ACC112 (cell line): ENCODE data around the gene GALNT7.

ENCODE experiments used
- H2AFZ ChIP-seq: fragments of 200-600 bp; sonication (generic); one replicate; pipeline ENCODE4 v1.6.0; 2017; ENCODE audit warnings: antibody characterized with exemption, low read length; ENCODE audit not compliant: unreplicated experiment
- H3K27ac ChIP-seq: fragments of 200-600 bp; sonication (generic); 2 replicates; pipeline ENCODE4 v1.5.1; 2014; ENCODE audit warnings: low read depth, mild to moderate bottlenecking, antibody characterized with exemption, low read length, moderate library complexity
- H3K27me3 ChIP-seq: fragments of 200-600 bp; sonication (generic); 2 replicates; pipeline ENCODE4 v1.6.1; 2014; ENCODE audit warnings: mild to moderate bottlenecking, antibody characterized with exemption, low read length, moderate library complexity, mixed read lengths; ENCODE audit not compliant: insufficient read depth
- H3K36me3 ChIP-seq: fragments of 200-600 bp; sonication (generic); 2 replicates; pipeline ENCODE4 v1.6.1; 2016; ENCODE audit warnings: mild to moderate bottlenecking, antibody characterized with exemption, low read length, moderate library complexity, mixed read lengths; ENCODE audit not compliant: insufficient read depth
- H3K4me1 ChIP-seq: fragments of 200-600 bp; sonication (generic); one replicate; pipeline ENCODE4 v1.6.1; 2016; ENCODE audit warnings: low read length, mixed read lengths; ENCODE audit not compliant: insufficient read depth, unreplicated experiment, control insufficient read depth
- H3K4me3 ChIP-seq: fragments of 200-600 bp; sonication (generic); 2 replicates; pipeline ENCODE4 v1.5.1; 2014; ENCODE audit warnings: mild to moderate bottlenecking, low read depth, low read length
- H3K79me2 ChIP-seq: fragments of 200-600 bp; sonication (generic); one replicate; pipeline ENCODE4 v1.6.0; 2016; ENCODE audit warnings: low read length; ENCODE audit not compliant: control insufficient read depth, unreplicated experiment, insufficient read depth

The GALNT7 gene

DNA sequence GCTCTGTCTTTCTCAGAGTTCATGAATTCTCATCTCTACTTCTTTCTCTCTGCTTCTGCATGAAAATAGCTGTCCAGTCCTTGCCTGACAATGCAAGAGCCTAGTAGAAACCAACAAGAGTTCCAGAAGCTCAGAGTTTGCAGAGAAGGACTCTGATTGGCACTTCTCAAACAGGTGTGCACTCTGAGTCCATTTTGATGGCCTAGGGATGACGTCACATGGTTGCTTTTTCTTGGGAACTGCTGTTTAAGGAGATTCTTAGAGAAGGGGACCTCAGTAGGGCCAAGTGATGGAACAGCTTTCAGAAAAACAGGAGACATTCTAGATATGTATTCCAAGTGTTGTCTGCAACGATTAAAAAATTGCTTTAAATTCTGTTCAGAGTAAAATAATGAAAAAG lies 108.7 kb downstream of the GALNT7 start:
- Histone ChIP-seq H3K36me3 (no peaks in the 10 kb centered on the region), H3K79me2 (no peaks in the 10 kb centered on the region), H3K4me3 (no peak overlapping the region), H3K27ac (no peak overlapping the region), H2AFZ (no peak overlapping the region), H3K27me3 (no peaks in the 10 kb centered on the region), H3K4me1 (peaks cover 6% of the 10 kb centered on the region)

DNA sequence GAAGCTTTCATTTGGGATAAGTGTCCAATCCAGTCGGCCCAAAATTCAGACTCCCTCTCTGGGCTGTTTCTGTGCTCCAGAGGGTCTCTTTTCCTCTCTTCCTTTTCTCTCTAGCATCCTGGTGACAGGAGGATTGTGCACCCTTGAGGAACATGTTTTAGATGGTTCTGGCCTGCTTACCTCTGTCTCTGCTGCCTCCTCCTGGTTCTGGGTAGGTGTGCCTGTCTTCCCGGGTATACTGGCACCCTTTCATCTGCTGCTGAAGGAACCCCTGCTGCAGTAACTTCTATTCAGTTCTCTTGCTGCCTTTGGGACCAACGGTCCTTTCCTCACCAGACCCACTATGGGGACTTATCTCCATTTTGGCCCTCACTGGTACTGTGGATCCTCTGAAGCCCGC lies 112.4 kb downstream of the GALNT7 start:
- H3K4me1 ChIP-seq = no peaks in the 10 kb centered on the region
- H3K79me2 ChIP-seq = no peaks in the 10 kb centered on the region
- no peaks in the 10 kb centered on the region for H3K27me3 ChIP-seq
- H3K27ac ChIP-seq = no peak overlapping the region
- no peak overlapping the region for H2AFZ ChIP-seq
- no peaks in the 10 kb centered on the region; the same call in 1 of the 2 replicates for H3K36me3 ChIP-seq
- no peak overlapping the region for H3K4me3 ChIP-seq

DNA sequence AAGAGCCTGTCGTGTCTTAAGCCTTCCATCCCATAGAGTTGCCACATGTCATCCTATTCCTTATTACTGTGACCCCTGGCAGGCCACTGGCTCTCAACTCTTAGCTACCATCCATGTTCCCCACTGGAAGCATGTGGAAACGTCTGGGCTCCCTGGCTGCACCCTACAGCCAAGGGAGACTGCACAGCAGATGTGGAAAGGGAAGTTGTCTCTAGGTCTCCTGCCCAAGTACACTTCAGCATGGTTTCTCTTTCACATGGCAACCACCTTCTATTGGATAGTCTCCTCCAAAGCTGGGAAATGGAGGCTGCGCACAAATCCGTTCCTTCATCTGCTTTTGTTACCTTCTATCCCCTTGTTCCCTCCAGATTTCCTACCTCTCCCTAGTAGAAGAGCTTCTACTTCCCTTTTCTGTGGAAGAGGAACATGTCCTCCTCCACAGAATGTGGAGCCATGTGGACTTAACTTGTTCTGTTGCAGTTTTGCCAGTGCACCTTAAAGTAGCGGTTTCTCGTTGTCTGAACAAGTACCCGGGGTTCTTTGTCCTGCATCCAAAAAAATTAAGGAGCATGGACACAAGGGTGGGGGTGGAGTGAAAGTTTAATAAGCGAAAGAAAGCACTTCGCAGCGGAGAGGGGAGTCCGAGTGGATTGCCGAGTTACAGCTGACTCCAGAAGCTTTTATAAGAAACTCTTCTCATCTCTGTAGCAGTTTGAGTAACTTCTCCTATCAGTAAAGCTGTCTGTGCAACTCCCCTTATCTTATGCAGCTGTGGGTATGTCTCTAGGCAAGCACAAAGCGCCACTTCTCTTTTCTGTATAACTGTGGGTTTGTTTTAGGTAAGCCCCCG lies 113.0 kb downstream of the GALNT7 start:
- Histone ChIP-seq H3K27me3 (no peaks in the 10 kb centered on the region), H3K4me3 (no peak overlapping the region), H3K36me3 (no peaks in the 10 kb centered on the region; the same call in 1 of the 2 replicates), H3K4me1 (no peaks in the 10 kb centered on the region), H3K79me2 (no peaks in the 10 kb centered on the region), H2AFZ (no peak overlapping the region), H3K27ac (no peak overlapping the region)

DNA sequence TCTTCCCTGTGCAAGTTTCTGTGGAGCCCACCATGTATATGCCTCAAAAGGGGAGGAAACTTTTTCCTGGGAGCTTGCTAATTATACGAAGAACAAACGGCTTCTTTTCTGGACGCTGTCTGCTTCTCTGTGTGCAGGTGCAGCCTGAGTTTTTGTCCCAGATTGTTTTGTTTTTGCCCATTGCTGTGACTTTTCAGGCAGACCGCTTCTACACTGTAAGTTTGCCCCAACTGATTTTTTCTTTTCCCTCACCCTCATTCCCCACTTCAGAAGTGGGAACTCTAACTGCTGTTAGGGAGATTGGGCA lies 113.6 kb downstream of the GALNT7 start:
- no peak overlapping the region for H2AFZ ChIP-seq
- no peaks in the 10 kb centered on the region for H3K79me2 ChIP-seq
- no peaks in the 10 kb centered on the region for H3K27me3 ChIP-seq
- no peaks in the 10 kb centered on the region for H3K4me1 ChIP-seq
- H3K36me3 ChIP-seq = no peaks in the 10 kb centered on the region; the same call in 1 of the 2 replicates
- H3K27ac ChIP-seq = no peak overlapping the region
- no peak overlapping the region for H3K4me3 ChIP-seq

DNA sequence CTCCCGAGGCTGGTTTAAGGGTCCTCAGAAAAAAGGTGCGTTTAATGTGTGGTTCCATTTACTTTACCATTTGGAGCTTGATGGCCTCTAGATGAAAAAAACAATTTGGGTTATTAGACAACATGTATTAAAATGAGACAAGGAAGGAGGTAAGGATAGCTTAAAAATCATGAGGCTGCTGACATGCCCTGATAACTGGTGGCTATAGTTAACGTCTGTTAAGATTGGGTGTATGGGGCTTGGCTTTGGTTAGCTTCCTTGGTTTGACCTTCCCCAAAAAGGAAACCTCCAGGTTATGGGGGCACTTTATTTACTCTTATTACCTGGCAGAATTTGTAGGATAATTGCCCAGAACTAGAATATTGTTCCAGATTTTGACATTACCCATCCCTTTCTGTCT lies 114.0 kb downstream of the GALNT7 start:
- no peak overlapping the region for H3K4me3 ChIP-seq
- no peak overlapping the region for H3K27ac ChIP-seq
- no peak overlapping the region for H2AFZ ChIP-seq
- no peaks in the 10 kb centered on the region for H3K27me3 ChIP-seq
- no peaks in the 10 kb centered on the region; the same call in 1 of the 2 replicates for H3K36me3 ChIP-seq
- no peaks in the 10 kb centered on the region for H3K4me1 ChIP-seq
- no peaks in the 10 kb centered on the region for H3K79me2 ChIP-seq

DNA sequence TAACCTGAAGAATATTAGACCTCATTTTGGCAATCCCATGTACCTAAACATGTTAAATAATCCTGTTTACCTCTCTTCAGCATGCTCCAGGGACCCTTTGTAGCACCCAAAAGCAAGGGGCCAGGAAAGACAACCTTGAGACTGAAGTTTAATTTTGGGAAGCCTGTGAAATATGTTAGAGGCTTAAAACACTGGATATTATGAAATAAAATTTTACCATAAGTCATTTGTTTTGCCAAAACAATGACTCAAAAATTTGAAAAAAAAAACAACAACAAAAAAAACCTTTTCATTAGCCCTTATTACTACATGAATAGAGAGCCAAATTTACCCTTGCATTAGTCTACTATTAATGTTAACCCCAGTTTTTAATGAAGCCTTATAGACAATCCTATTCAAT lies 115.9 kb downstream of the GALNT7 start:
- no peaks in the 10 kb centered on the region for H3K4me1 ChIP-seq
- no peak overlapping the region for H2AFZ ChIP-seq
- H3K27me3 ChIP-seq = no peaks in the 10 kb centered on the region
- H3K27ac ChIP-seq = no peak overlapping the region
- no peaks in the 10 kb centered on the region; the same call in 1 of the 2 replicates for H3K36me3 ChIP-seq
- no peak overlapping the region for H3K4me3 ChIP-seq
- H3K79me2 ChIP-seq = no peaks in the 10 kb centered on the region

DNA sequence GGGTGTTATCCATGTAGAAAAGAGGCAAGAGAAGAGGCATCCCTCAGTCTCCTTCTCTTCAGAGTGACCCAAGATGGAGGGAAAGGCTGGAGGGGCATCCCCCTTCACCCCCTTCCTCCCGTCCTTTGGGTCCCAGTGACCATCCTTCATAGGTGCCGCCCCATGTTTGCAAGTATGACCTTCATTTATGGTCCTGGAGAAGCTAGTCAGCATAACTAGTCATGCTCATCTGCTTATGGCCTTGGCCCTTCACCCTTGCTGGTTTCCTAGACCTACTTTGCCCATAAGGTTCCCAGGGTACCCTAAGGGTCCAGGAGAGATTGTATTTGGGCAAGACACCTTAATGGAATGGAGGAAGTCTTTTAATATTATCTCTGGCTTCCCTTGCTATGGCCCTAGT lies 118.9 kb downstream of the GALNT7 start:
- H3K27me3 ChIP-seq = no peaks in the 10 kb centered on the region
- no peak overlapping the region for H2AFZ ChIP-seq
- no peaks in the 10 kb centered on the region for H3K79me2 ChIP-seq
- H3K4me1 ChIP-seq = no peaks in the 10 kb centered on the region
- H3K4me3 ChIP-seq = no peak overlapping the region
- no peak overlapping the region for H3K27ac ChIP-seq
- H3K36me3 ChIP-seq = no peaks in the 10 kb centered on the region; the same call in 1 of the 2 replicates

DNA sequence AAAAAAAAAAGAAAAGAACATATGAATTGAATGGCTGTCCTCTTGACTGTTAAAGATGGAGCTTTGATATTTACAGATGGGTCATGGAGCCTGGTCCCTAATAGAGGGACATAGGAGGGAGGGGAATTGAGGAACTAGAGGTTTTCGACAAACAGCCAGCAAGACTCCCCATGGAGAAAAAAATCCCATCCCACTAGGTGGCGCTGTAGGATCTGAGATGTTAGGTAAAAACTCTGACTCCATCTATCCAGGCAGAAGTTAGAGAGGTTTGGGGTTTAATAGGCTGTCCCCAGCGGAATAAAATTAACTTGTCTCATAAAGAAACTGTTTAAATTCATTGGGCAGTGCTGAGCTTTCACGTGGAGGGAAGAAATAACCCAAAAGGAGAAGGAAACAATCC lies 119.7 kb downstream of the GALNT7 start:
- H2AFZ ChIP-seq = no peak overlapping the region
- no peaks in the 10 kb centered on the region; the same call in 1 of the 2 replicates for H3K36me3 ChIP-seq
- H3K79me2 ChIP-seq = no peaks in the 10 kb centered on the region
- H3K27me3 ChIP-seq = no peaks in the 10 kb centered on the region
- H3K27ac ChIP-seq = no peak overlapping the region
- H3K4me3 ChIP-seq = no peak overlapping the region
- H3K4me1 ChIP-seq = no peaks in the 10 kb centered on the region

DNA sequence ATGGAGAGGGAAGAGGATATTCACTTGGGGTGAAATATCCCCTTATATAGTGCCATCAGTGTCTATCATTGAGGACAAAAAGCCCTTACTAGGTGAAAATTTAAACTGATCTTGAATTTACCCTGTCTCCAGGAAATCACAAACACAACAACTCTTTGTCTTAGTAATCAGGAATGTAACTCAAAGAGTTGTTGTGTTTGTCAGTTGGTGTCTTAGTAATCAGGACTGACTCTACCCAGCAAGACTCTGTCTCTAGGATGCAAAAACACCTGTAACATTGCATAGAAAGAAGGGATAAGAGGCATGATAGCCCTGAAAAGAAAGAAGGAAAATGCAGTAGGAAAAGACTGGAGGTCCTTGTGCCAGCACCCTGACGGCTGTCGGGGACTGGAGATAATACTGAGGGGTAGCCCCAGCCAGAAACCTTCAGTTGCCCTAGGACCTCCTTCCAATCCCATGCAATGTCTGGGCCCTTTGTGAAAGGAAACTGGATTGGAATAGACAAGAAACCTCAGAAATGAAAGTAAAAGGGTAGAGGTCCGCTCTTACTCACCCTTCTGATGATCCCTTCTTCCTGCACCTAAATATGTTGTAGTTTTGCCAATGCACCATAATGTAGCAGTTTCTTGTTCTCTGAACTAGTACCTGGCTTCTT lies 120.2 kb downstream of the GALNT7 start:
- Histone ChIP-seq H3K27ac (no peak overlapping the region), H3K36me3 (no peaks in the 10 kb centered on the region; the same call in 1 of the 2 replicates), H3K4me3 (0 out of 2 replicates have a peak overlapping the region, but pooled peaks have one; percentile 19), H2AFZ (no peak overlapping the region), H3K27me3 (no peaks in the 10 kb centered on the region), H3K4me1 (no peaks in the 10 kb centered on the region), H3K79me2 (no peaks in the 10 kb centered on the region)

DNA sequence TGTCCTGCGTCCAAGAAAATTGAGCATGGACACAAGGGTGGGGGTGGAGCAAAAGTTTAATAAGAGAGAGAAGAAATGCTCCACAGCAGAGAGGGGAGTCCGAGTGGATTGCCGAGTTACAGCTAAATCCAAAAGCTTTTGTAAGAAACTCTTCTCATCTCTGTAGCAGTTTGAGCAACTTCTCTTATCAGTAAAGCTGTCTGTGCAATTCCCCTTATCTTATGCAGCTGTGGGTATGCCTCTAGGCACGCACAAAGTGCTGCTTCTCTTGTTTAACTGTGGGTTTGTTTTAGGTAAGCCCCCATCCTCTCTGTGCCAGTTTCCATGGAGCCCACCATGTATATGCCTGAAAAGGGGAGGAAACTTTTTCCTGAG lies 120.7 kb downstream of the GALNT7 start:
- H2AFZ ChIP-seq = no peak overlapping the region
- no peak overlapping the region for H3K27ac ChIP-seq
- H3K79me2 ChIP-seq = no peaks in the 10 kb centered on the region
- H3K27me3 ChIP-seq = no peaks in the 10 kb centered on the region
- H3K36me3 ChIP-seq = no peaks in the 10 kb centered on the region
- H3K4me1 ChIP-seq = no peaks in the 10 kb centered on the region
- 0 out of 2 replicates have a peak overlapping the region, but pooled peaks have one; percentile 19 for H3K4me3 ChIP-seq

DNA sequence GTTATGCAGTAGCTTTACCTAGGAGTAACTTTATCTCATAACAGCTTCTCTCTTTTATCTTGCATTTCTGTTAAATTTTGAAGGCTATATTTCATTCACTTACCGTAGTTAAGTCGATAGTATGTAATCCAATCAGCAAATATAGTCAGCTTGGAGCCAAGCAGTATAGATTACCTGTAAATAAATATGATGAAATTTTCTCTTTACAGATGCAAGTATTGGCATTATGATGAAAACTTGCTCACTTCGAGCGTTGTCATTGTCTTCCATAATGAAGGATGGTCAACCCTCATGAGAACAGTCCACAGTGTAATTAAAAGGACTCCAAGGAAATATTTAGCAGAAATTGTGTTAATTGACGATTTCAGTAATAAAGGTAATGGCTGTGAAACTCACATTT lies 123.3 kb downstream of the GALNT7 start:
- Histone ChIP-seq H3K27me3 (no peaks in the 10 kb centered on the region), H3K27ac (no peak overlapping the region), H2AFZ (no peak overlapping the region), H3K36me3 (no peaks in the 10 kb centered on the region), H3K4me1 (no peaks in the 10 kb centered on the region), H3K4me3 (no peak overlapping the region), H3K79me2 (no peaks in the 10 kb centered on the region)
